GM10847 (cell line): ENCODE results near the gene SYNE3.

ENCODE experiments used
- POLR2A ChIP-seq: IDR thresholded peaks from 2 replicates; pipeline ENCODE4 v1.6.1; 2011; ENCODE audit not compliant: insufficient read length; ENCODE audit errors: extremely low read depth

SYNE3 gene

GRCh38 chr14:95502381-95502950, 14.0 kb downstream of the SYNE3 start:
- no peak for TF ChIP-seq POLR2A

DNA sequence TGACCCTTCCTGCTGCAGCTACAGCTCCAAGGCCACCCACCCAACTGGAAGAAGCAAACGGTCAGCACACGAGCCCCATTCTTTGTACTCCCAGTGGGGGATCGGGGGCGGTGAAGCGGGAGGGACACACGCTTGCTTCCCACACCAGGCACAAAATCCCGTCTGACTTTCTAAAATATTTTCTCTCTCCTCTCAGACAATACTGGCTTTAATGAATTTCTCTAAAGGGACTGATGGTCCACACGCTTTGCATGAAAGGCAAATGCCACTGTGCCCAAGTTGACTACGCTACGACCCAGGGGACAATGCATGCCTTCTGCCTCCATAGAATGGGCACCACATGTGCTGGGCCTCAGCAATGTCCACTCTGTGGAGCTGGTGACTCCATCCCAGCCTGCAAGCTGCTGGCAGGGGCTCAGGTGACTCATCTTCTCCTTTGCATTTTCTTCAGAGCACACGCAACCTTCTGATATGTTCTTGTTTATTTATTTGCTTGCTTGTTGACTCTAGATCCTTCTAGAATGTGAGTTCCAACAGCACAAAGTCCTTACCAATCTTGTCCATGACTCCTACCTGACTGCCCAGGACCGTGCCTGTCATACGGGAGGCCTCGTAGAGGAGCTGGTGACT, 15.6 kb downstream of the SYNE3 start:
- TF ChIP-seq POLR2A = no peak

- no peak for TF ChIP-seq POLR2A
These were observed 16.2 kb downstream of the SYNE3 start for GRCh38 chr14:95500201-95500681.

DNA sequence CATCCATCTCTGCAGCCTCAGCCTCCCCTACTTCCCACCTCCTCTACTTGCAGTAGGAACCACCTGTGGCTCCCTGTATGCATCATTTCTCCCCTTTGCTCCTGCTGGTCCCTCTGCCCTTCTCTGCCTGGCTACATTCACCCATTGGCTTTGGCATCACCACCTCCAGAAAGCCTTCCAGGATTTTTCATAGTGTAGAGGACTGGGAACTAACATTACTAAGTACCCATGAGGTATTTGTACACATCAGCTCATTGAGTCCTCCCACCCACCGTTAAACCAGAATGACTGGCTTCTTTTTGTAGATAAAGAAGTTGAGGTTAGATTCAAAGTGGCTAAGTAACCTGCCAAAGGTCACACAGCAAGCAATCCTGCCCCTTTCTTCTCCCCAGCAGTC, 17.1 kb downstream of the SYNE3 start:
- TF ChIP-seq POLR2A = no peak

DNA sequence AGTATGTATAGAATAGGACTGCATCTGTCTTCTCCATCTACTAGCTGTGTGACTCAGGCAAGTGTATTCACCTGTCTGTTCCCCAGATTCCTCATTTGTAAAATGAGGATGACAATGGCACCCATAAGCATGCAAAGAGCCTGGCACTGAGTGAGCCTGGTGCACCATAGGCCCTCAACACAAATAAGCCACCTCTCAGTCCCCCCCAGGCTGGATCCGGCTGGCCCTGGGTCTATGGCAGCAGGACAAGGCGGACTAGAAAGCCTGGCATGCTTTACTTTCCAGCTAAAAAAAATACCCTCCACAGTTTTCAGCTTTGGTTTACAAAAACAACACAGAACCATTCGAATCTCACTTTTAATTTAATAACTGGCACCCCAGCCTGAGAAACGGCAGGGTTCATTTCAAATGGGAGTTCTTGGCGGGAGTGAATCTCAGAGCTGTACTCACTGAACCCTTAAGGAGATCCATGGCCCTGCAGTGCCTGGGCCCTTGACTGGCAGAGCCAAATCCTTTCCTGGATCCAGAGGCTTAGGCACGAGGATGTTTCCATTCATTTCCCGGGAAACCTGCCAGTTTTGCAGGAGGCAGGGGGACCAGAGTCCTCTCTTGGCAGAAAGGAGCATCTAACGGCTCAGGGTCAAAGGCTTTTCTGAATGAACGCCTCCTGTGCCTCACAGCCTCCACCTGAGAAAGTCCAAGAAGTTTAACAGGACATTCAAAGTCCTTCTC, 17.7 kb downstream of the SYNE3 start:
- TF ChIP-seq POLR2A = no peak

GRCh38 chr14:95497561-95498011, 18.9 kb downstream of the SYNE3 start:
- TF ChIP-seq POLR2A = no peak

DNA sequence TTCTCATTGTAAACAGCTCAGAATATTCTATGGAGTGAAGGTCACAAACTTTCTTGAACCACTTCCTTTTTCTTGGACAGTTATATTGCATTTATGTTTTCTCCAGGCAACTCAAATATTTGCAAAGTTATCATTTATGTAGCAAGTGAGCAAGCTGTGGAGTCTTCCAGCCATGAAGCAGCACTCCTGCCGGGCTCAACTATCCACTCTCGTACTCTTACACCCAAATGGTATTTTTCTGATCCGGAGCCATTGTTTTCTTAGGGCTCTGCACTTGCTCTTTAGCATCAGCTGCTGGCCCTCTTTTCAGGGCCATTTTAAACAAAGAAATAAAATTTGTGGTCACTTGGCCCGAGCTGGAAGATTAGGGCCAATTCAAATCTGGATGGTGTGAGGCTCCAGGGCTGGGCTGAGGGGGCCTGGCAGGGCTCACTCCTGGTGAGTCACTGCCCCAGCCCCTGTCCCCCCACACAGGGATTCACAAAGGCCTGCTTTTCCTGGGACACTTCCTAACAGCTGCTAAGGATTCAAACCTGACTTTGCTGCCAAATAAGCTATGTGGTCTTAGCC, 19.7 kb downstream of the SYNE3 start:
- no peak for TF ChIP-seq POLR2A

DNA sequence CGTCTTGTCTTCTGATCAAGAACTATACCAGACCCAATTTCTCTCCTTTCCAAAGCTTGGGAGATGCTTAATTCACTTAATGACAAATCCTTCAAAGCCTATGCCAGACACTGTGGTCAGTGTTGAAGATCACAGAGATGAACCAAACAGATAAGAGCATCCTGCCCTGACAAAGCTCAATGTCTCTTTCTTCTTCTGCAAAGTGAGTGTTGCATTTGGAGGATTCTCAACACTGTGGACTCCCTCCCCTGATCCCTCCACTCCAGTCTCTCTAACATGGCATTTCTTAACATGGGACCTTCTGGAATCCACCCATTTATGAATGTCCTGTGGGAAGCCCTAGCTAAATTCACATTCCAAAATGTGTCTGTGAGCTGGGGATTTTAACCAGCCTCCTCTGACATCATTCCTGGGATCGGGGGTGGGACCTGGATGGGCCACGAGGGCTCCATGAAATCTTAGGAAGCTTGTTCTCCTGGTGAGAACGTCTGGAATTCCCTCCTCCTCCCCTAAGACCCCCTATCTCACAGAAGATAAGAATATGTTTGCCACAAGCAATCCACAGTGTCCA, 20.3 kb downstream of the SYNE3 start:
- TF ChIP-seq POLR2A = no peak

- TF ChIP-seq POLR2A = no peak
These were observed 20.9 kb downstream of the SYNE3 start for GRCh38 chr14:95495538-95496025.

- no peak for TF ChIP-seq POLR2A
These were observed 21.4 kb downstream of the SYNE3 start for GRCh38 chr14:95495076-95495475.

GRCh38 chr14:95494456-95494855, 22.0 kb downstream of the SYNE3 start:
- TF ChIP-seq POLR2A = no peak

DNA sequence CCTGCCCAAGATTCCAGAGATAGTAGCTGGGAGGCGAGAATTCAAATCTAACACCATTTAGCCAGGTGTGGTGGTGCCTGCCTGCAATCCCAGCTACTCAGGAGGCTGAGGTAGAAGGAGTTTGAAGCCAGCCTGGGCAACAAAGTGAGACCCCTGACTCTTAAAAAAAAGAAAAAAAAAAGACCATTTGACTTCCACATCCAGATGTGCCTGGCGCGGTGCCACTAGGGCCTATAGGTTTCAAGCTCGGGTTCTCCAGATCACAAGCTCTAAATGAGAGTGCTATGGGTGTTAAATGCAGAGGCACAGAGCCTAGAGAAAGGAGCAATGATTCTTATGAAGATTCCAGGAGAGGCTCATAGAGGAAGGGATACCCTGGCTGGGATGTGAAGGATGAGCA, 22.5 kb downstream of the SYNE3 start:
- TF ChIP-seq POLR2A = no peak

DNA sequence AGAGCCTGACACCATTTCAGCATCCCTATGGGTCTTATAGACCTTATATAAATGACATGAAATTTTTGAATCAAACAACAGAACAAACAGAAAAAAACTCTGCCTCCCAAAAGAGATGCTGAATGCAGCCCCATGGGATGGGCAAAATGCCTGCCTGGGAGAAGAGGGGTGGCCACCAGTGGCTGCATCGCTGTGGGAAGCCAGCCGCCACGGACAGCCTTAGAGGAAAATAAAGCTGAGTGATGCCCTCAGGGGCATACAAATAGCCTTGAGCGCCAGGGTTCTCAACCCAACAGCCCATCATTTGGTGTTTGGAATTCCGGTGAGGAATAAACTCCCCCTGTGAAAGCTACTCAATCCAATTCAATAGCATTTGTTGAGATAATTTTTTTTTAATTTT, 22.9 kb downstream of the SYNE3 start:
- no peak for TF ChIP-seq POLR2A

GRCh38 chr14:95491936-95492608, 24.4 kb downstream of the SYNE3 start:
- no peak for TF ChIP-seq POLR2A
